Left lung (tissue), 10 donors: ENCODE data around the gene ARMC6. TPM values are rescaled to one million over a fixed set of nuclear protein-coding genes. Genes with fewer than 3 reads are reported as not detected.

ENCODE experiments used
- ATAC-seq: fragments of 200-7000 bp; cut with Tn5 transposase; one replicate; pipeline ENCODE4 v1.9.1; 2020; ENCODE audit warnings: moderate library complexity
- DNase-seq, 4 donors: peaks; one replicate each; pipeline ENCODE4 v3.0.0-alpha.2; 2013 to 2020
- H3K27ac ChIP-seq, 2 donors: fragments of 200-600 bp; sonication (generic) in 1 of 2; one replicate each; pipeline versions ENCODE4 v1.5.0 to v1.8.0; 2020 to 2021
- H3K27me3 ChIP-seq, 2 donors: fragments of 200-600 bp; sonication (generic) in 1 of 2; one replicate each; pipeline versions ENCODE4 v1.5.0 to v1.8.0; 2020 to 2021
- H3K36me3 ChIP-seq, 2 donors: fragments of 200-600 bp; sonication (generic) in 1 of 2; one replicate each; pipeline versions ENCODE4 v1.5.0 to v1.8.0; 2020 to 2021
- H3K4me1 ChIP-seq, 2 donors: fragments of 200-600 bp; one replicate each; pipeline ENCODE4 v1.8.0; 2021
- H3K4me3 ChIP-seq, 2 donors: fragments of 200-600 bp; sonication (generic) in 1 of 2; one replicate each; pipeline versions ENCODE4 v1.5.0 to v1.8.0; 2020 to 2021; ENCODE audit warnings: mild to moderate bottlenecking in 1 of 2
- H3K9me3 ChIP-seq, 2 donors: fragments of 200-600 bp; sonication (generic) in 1 of 2; one replicate each; pipeline versions ENCODE4 v1.5.0 to v1.8.0; 2020 to 2021
- intact Hi-C, 2 donors: fragments of 100-400 bp; cut with DNase I; formaldehyde crosslinking; loops; one replicate each; pipeline versions ENCODE4 v1.11.2 to v1.14.2; 2022
- polyA plus RNA-seq, 6 donors: library from polyadenylated mRNA; unstranded; fragments of 120-200 nt; gene quantifications; one replicate each; pipeline ENCODE4 v1.2.1, GENCODE V29; 2013; ENCODE audit not compliant: insufficient read length in 6 of 6
- total RNA-seq, 2 donors: library from RNA; stranded (reverse); fragmentation: NEBNext Ultra II Directional; extraction: Animal tissue kit (Norgen Biotek cat#: 25700); gene quantifications; one replicate each; pipeline ENCODE4 v1.2.1, GENCODE V29; 2021
- TF ChIP-seq, protein P1 (sequence below), 2 donors: fragments of 200-600 bp; sonication (generic) in 1 of 2; IDR thresholded peaks; one replicate each; pipeline versions ENCODE4 v1.5.0 to v1.8.0; 2021; ENCODE audit warnings: antibody characterized with exemption in 2 of 2
- donor health status: DM: no; HTN: yes; CAD: no.
- donor health status: DM: no; HTN: no; CAD: no.

ARMC6 gene
- total and polyA plus RNA-seq, 8 donors, result 23.7 to 37.9 (median 34.0) TPM

DNA sequence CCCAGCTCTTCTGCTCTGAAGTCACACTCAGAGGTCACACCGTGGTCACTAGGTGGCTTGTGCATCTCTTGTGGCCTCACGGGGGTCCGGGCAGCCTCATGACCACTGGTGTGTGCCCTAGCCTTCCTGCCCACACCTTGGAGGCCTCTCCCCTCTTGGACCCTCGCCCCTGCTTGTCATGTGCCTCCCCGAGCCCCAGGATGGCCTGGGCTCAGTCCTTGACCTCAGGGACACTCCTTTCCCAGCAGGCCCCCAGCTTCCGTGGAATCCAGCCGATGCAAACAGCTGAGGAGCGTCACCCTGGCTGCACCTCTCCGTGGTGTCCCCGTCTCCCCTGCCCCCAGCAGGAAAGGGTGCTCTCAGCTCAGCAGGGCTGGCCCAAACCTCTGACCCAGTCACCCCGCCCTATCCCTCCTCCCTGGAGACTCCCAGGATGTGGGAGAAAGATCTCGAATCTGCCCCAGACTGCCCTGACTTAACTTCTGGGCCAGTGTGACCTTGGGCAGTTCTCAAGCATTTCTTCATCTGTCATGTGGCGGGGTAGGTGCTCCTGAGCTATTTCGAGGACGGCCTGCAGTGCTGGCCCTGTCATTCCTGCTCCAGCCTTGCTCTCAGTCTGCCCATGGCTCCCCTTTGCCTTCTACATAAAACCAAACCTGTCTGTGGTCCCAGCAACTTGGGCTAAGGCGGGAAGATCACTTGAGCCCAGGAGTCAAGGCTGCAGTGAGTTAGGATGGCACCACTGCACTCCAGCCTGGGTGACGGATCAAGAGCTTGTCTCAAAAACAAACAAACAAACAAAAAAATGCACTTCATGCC, 25.8 kb downstream of the ARMC6 start:
- Histone ChIP-seq H3K9me3 (no peaks in the 10 kb centered on the region), H3K27ac (no peak overlapping the region), H3K4me1 (peaks cover 0 to 14% of the 10 kb centered on the region in 2 donors), H3K36me3 (peaks cover 0 to 55% of the 10 kb centered on the region in 2 donors), H3K27me3 (no peaks in the 10 kb centered on the region), H3K4me3 (no peak overlapping the region)
- ATAC-seq (no peak), DNase-seq (peak in 1 of 4 donors; percentile 21)
- intact Hi-C loops, result loop anchor here in 1 of 2 donors (10.0 kb wide), 1 partner anchor 76 kb away; the partner anchor contains the start of gene TMEM161A
- TF ChIP-seq, protein P1, sequence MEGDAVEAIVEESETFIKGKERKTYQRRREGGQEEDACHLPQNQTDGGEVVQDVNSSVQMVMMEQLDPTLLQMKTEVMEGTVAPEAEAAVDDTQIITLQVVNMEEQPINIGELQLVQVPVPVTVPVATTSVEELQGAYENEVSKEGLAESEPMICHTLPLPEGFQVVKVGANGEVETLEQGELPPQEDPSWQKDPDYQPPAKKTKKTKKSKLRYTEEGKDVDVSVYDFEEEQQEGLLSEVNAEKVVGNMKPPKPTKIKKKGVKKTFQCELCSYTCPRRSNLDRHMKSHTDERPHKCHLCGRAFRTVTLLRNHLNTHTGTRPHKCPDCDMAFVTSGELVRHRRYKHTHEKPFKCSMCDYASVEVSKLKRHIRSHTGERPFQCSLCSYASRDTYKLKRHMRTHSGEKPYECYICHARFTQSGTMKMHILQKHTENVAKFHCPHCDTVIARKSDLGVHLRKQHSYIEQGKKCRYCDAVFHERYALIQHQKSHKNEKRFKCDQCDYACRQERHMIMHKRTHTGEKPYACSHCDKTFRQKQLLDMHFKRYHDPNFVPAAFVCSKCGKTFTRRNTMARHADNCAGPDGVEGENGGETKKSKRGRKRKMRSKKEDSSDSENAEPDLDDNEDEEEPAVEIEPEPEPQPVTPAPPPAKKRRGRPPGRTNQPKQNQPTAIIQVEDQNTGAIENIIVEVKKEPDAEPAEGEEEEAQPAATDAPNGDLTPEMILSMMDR (IDR thresholded peaks at IDR 0.05), result no peak

GRCh38 chr19:19059837-19060611, 26.6 kb downstream of the ARMC6 start:
- intact Hi-C loops, result loop anchor here in 1 of 2 donors (10.0 kb wide), 1 partner anchor 75 kb away; the partner anchor contains the start of gene TMEM161A
- TF ChIP-seq, protein P1 (IDR thresholded peaks at IDR 0.05), result no peak
- Histone ChIP-seq H3K36me3 (peaks cover 0 to 47% of the 10 kb centered on the region in 2 donors), H3K27ac (no peak overlapping the region), H3K4me3 (no peak overlapping the region), H3K27me3 (no peaks in the 10 kb centered on the region), H3K9me3 (no peaks in the 10 kb centered on the region), H3K4me1 (peaks cover 3 to 22% of the 10 kb centered on the region in 2 donors)
- peak in 3 of 4 donors; percentile 40 to 70 (median 53) for DNase-seq
- no peak for ATAC-seq

GRCh38 chr19:19061506-19061905, 28.1 kb downstream of the ARMC6 start:
- ATAC-seq (no peak), DNase-seq (no peak)
- TF ChIP-seq, protein P1 (IDR thresholded peaks at IDR 0.05), result no peak
- Histone ChIP-seq H3K27me3 (no peaks in the 10 kb centered on the region), H3K27ac (no peak overlapping the region), H3K36me3 (peaks cover 0 to 33% of the 10 kb centered on the region in 2 donors), H3K4me3 (no peak overlapping the region), H3K4me1 (peaks cover 12 to 29% of the 10 kb centered on the region in 2 donors), H3K9me3 (no peaks in the 10 kb centered on the region)
- intact Hi-C loops, result no loop called here

DNA sequence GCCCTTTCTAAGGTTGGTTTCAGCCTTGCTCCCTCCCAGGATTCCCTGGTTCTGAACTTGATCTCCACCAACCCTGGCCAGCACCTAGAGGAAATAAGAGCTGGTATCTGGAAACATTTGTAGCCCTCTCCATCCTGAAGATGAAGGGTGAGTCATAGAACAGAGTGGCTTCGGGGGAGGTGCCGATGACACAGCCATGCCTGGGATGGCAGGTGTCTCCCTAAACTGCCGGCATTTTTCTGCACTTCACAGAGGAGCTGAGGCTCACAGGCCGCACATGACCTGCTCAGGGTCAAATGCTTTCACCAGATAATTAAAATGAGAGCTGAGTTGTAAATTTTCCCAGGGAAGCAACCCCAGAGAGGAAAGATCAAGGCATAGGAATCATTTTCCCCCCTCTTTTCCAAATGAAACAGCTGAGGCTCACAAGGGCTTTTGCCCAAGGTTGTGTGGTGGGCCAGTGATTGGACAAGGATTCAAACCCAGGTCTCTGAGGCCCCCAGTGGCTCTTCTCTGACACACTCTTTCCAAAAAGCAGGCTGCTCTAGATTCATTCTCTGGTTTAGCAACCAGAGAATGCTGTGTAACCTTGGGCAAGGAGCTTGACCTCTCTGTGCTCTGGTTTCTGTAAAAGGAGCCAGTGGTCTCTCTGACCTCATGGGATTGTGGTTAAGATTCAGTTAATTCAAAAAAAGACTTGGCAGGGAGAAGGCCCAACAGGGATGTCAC, 29.2 kb downstream of the ARMC6 start:
- H3K4me1 ChIP-seq, result peaks cover 12 to 29% of the 10 kb centered on the region in 2 donors
- intact Hi-C loops, result no loop called here
- H3K4me3 ChIP-seq, result peak overlapping the region; percentile 33 to 65
- ATAC-seq, result peak; percentile 11
- peaks cover 0 to 22% of the 10 kb centered on the region in 2 donors for H3K36me3 ChIP-seq
- peak in 2 of 4 donors; percentile 57 to 70 for DNase-seq
- peak overlapping the region; percentile 50 to 63 for H3K27ac ChIP-seq
- H3K9me3 ChIP-seq, result no peaks in the 10 kb centered on the region
- TF ChIP-seq, protein P1 (IDR thresholded peaks at IDR 0.05), result no peak
- H3K27me3 ChIP-seq, result no peaks in the 10 kb centered on the region
